Measurements from ENCODE around the gene ANKRD33B. TPM values are rescaled to one million over a fixed set of nuclear protein-coding genes. Genes with fewer than 3 reads are reported as not detected.

Gene ANKRD33B
- total and polyA plus RNA-seq, 2 of the 13 experiments (the other 11 are each of a cell fraction or from before 2014, with no cell fraction given): 0.02 TPM; not detected in 1

DNA sequence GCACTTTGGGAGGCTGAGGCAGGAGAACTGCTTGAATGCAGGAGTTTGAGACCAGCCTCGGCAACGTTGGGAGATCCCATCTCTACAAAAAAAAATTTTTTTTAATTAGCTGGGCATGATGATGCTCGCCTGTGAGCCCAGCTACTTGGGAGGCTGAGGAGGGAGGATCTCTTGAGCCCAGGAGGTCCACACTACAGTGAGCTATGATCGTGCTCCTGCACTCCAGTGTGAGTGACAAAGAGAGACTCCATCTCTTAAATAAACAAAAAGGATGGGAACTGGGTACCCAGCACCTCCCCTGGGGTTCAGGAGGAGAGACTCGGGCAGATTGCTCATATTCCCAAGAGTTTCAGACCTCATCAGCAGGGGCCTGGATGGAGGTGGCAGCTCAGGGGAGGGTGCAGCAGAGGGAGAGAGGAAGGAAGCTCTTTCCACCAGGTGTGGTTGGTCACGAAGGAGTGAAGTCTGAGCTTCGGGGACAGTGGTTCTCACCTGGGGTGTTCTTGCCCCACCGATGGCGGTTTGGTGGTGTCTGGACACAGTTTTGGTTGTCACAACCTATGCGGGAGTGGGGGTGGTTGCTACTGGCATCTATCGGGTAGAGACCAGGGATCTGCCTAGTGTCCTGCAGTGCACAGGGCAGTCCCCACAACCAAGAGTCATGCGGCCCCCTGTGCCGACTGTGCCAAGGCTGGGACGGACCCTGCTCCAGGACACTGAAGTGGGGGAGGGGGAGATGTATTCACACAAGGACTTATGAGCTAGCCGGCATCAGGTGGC, 72.7 kb downstream of the ANKRD33B start:
- POLR2A ChIA-PET: no interaction called here
- Histone ChIP-seq H2AFZ (ENCODE audit: low read length) (no peak overlapping the region), H3K27ac (ENCODE audit: extremely low read length, insufficient read depth, low read length) (no peak overlapping the region), H4K20me1 (ENCODE audit: insufficient read depth, low read length) (0 out of 2 replicates have a peak, but pooled peaks cover 2% of the 10 kb centered on the region), H3K4me1 (ENCODE audit: insufficient read depth, low read length) (no peaks in the 10 kb centered on the region), H3K36me3 (replicated peaks in 1 of 2; ENCODE audit: control insufficient read depth in 1 of 2, insufficient read depth in 2 of 2, low read length in 2 of 2) (no peaks in the 10 kb centered on the region), H3K27me3 (ENCODE audit: control insufficient read depth in 1 of 2, insufficient read depth in 2 of 2, low read length in 2 of 2) (peaks cover 3 to 17% of the 10 kb centered on the region in 2 experiments; a peak in 3 of 5 replicates), H3K9me3 (ENCODE audit: low read length) (no peaks in the 10 kb centered on the region), H3K9ac (ENCODE audit: insufficient read depth, low read depth, low read length) (no peak overlapping the region), H3K4me3 (replicated peaks in 1 of 3; ENCODE audit: insufficient read depth in 1 of 3, low read depth in 2 of 3, low read length in 3 of 3) (no peak overlapping the region), H3K4me2 (ENCODE audit: low read depth, low read length) (no peak overlapping the region), H3K79me2 (ENCODE audit: insufficient read depth, low read length) (no peaks in the 10 kb centered on the region)
- no peak for DNase-seq (ENCODE audit: low spot score)
- FAIRE-seq: no peak
- intact Hi-C loops (cut with micrococcal nuclease; ENCODE audit: unreplicated experiment): no loop called here
- 9% methylated on average over 7 of the region's 15 CpGs for WGBS (ENCODE audit: low lambda C conversion rate)
- in situ Hi-C loops (cut with HindIII; ENCODE audit: extremely low pct_ligation_motif_present, low pct_unique_long_range_greater_than_20kb): no loop called here
- ATAC-seq: peak; percentile 42; the same call in 1 of the 3 replicates
- CTCF ChIA-PET (ENCODE audit: low intra/inter-chr PET ratio, low total read pairs): no interaction called here
- no TSS peak for BruUV-seq (replicated peaks)
- TF ChIP-seq ZNF841 (CRISPR knock-in tag; IDR thresholded peaks at IDR 0.05; ENCODE audit: borderline replicate concordance) (no peak), NBN (conservative IDR thresholded peaks at IDR 0.05) (no peak), ZNF367 (CRISPR knock-in tag; IDR thresholded peaks at IDR 0.05; ENCODE audit: borderline replicate concordance) (no peak), MAFK (conservative IDR thresholded peaks at IDR 0.05 in 1 of 2, IDR thresholded peaks at IDR 0.05 in 1 of 2; ENCODE audit: low read length in 2 of 2) (no peak), ASH2L (IDR thresholded peaks at IDR 0.05; ENCODE audit: insufficient read length, low read depth, low read length) (no peak), ZIK1 (CRISPR knock-in tag; IDR thresholded peaks at IDR 0.05; ENCODE audit: borderline replicate concordance, low read depth) (no peak), ZNF354B (CRISPR knock-in tag; IDR thresholded peaks at IDR 0.05) (no peak), MED13 (CRISPR knock-in tag; IDR thresholded peaks at IDR 0.05) (no peak), IKZF4 (CRISPR knock-in tag; IDR thresholded peaks at IDR 0.05; ENCODE audit: borderline replicate concordance, low read depth, not compliant biosample characterization) (no peak), ZNF253 (CRISPR knock-in tag; IDR thresholded peaks at IDR 0.05; ENCODE audit: borderline replicate concordance) (no peak), PLRG1 (conservative IDR thresholded peaks at IDR 0.05) (no peak), ZNF747 (CRISPR knock-in tag; IDR thresholded peaks at IDR 0.05; ENCODE audit: borderline replicate concordance) (no peak), ZNF720 (CRISPR knock-in tag; IDR thresholded peaks at IDR 0.05) (no peak)
- TF ChIP-seq, protein P1, sequence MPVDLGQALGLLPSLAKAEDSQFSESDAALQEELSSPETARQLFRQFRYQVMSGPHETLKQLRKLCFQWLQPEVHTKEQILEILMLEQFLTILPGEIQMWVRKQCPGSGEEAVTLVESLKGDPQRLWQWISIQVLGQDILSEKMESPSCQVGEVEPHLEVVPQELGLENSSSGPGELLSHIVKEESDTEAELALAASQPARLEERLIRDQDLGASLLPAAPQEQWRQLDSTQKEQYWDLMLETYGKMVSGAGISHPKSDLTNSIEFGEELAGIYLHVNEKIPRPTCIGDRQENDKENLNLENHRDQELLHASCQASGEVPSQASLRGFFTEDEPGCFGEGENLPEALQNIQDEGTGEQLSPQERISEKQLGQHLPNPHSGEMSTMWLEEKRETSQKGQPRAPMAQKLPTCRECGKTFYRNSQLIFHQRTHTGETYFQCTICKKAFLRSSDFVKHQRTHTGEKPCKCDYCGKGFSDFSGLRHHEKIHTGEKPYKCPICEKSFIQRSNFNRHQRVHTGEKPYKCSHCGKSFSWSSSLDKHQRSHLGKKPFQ (CRISPR knock-in tag; IDR thresholded peaks at IDR 0.05; ENCODE audit: insufficient replicate concordance): no peak
- TF ChIP-seq, protein P2, sequence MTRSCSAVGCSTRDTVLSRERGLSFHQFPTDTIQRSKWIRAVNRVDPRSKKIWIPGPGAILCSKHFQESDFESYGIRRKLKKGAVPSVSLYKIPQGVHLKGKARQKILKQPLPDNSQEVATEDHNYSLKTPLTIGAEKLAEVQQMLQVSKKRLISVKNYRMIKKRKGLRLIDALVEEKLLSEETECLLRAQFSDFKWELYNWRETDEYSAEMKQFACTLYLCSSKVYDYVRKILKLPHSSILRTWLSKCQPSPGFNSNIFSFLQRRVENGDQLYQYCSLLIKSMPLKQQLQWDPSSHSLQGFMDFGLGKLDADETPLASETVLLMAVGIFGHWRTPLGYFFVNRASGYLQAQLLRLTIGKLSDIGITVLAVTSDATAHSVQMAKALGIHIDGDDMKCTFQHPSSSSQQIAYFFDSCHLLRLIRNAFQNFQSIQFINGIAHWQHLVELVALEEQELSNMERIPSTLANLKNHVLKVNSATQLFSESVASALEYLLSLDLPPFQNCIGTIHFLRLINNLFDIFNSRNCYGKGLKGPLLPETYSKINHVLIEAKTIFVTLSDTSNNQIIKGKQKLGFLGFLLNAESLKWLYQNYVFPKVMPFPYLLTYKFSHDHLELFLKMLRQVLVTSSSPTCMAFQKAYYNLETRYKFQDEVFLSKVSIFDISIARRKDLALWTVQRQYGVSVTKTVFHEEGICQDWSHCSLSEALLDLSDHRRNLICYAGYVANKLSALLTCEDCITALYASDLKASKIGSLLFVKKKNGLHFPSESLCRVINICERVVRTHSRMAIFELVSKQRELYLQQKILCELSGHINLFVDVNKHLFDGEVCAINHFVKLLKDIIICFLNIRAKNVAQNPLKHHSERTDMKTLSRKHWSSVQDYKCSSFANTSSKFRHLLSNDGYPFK (CRISPR knock-in tag; IDR thresholded peaks at IDR 0.05; ENCODE audit: borderline replicate concordance): no peak
- TF ChIP-seq, protein P3, sequence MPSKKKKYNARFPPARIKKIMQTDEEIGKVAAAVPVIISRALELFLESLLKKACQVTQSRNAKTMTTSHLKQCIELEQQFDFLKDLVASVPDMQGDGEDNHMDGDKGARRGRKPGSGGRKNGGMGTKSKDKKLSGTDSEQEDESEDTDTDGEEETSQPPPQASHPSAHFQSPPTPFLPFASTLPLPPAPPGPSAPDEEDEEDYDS (CRISPR knock-in tag; IDR thresholded peaks at IDR 0.05): no peak
- TF ChIP-seq, protein P4, sequence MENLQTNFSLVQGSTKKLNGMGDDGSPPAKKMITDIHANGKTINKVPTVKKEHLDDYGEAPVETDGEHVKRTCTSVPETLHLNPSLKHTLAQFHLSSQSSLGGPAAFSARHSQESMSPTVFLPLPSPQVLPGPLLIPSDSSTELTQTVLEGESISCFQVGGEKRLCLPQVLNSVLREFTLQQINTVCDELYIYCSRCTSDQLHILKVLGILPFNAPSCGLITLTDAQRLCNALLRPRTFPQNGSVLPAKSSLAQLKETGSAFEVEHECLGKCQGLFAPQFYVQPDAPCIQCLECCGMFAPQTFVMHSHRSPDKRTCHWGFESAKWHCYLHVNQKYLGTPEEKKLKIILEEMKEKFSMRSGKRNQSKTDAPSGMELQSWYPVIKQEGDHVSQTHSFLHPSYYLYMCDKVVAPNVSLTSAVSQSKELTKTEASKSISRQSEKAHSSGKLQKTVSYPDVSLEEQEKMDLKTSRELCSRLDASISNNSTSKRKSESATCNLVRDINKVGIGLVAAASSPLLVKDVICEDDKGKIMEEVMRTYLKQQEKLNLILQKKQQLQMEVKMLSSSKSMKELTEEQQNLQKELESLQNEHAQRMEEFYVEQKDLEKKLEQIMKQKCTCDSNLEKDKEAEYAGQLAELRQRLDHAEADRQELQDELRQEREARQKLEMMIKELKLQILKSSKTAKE (CRISPR knock-in tag; IDR thresholded peaks at IDR 0.05; ENCODE audit: borderline replicate concordance): no peak
